HepG2 (cell line): ENCODE results near the gene GRIK3. TPM values are rescaled to one million over a fixed set of nuclear protein-coding genes. Genes with fewer than 3 reads are reported as not detected.

Experiments used
- ATAC-seq: fragments of 200-7000 bp; cut with Tn5 transposase; 3 replicates; pipeline ENCODE4 v1.9.1; 2020; ENCODE audit warnings: mild to moderate bottlenecking, moderate library complexity
- BruUV-seq: library from RNA; stranded (reverse); fragments of 400-500 nt; replicated peaks from 2 replicates; lab custom pipeline; 2021; lab: Mats Ljungman, UMichigan
- CTCF ChIA-PET: fragments of 300-600 bp; formaldehyde crosslinking; extraction: SDS; loops from one replicate; lab custom pipeline; 2021; ENCODE audit warnings: low total read pairs, inconsistent platforms, low intra/inter-chr PET ratio; lab: Yijun Ruan, JAX
- POLR2A ChIA-PET: fragments of 350-600 bp; sonication (Branson Sonifier 250); formaldehyde crosslinking; loops from one replicate; lab custom pipeline; 2020; ENCODE audit warnings: antibody characterized with exemption, inconsistent platforms; lab: Yijun Ruan, JAX
- DNase-seq: peaks from one replicate; pipeline ENCODE4 v3.0.0-alpha.2; 2015; ENCODE audit warnings: low spot score
- FAIRE-seq: peaks from 3 replicates; lab custom pipeline; 2011; peaks lifted over from hg19 to GRCh38; lab: Jason Lieb, UNC
- H2AFZ ChIP-seq: one replicate; pipeline ENCODE4 v1.6.1; 2011; ENCODE audit warnings: low read length, inconsistent platforms
- H3K27ac ChIP-seq: fragments of 300-600 bp; 3 replicates; pipeline ENCODE4 v1.8.0; 2011; ENCODE audit warnings: mixed run types, mild to moderate bottlenecking, mixed read lengths, low read length, inconsistent platforms; ENCODE audit not compliant: insufficient read depth; ENCODE audit errors: extremely low read length
- H3K27me3 ChIP-seq, 2 experiments: fragments of 200-600 bp in 1 of 2; 2 replicates in 1 of 2; 3 replicates in 1 of 2; pipeline versions ENCODE4 v1.6.0 to v1.8.0; 2011; ENCODE audit warnings: low read length in 2 of 2, mild to moderate bottlenecking in 2 of 2, moderate library complexity in 2 of 2, inconsistent platforms in 1 of 2; ENCODE audit not compliant: insufficient read depth in 2 of 2, control insufficient read depth in 1 of 2
- H3K36me3 ChIP-seq, 2 experiments: fragments of 200-600 bp in 1 of 2; replicated peaks in 1 of 2; 2 replicates in 1 of 2; 3 replicates in 1 of 2; pipeline versions ENCODE4 v1.5.1 to v1.8.0; 2011; ENCODE audit warnings: low read length in 2 of 2, inconsistent platforms in 1 of 2; ENCODE audit not compliant: insufficient read depth in 2 of 2, control insufficient read depth in 1 of 2
- H3K4me1 ChIP-seq: 2 replicates; pipeline ENCODE4 v1.5.1; 2012; ENCODE audit warnings: low read length, inconsistent platforms; ENCODE audit not compliant: insufficient read depth
- H3K4me2 ChIP-seq: 2 replicates; pipeline ENCODE4 v1.6.0; 2011; ENCODE audit warnings: low read depth, low read length, inconsistent platforms
- H3K4me3 ChIP-seq, 3 experiments: fragments of 200-600 bp in 1 of 3; sonication (generic), shearing (Covaris generic) in 1 of 3; replicated peaks in 1 of 3; 2 replicates each; pipeline ENCODE4 v1.5.1; 2011 to 2016; ENCODE audit warnings: low read length in 3 of 3, inconsistent platforms in 2 of 3, low read depth in 2 of 3, mild to moderate bottlenecking in 2 of 3, control low read depth in 1 of 3, mixed read lengths in 1 of 3; ENCODE audit not compliant: insufficient read depth in 1 of 3
- H3K79me2 ChIP-seq: one replicate; pipeline ENCODE4 v1.6.1; 2011; ENCODE audit warnings: low read length, inconsistent platforms; ENCODE audit not compliant: insufficient read depth
- H3K9ac ChIP-seq: 2 replicates; pipeline ENCODE4 v1.6.0; 2011; ENCODE audit warnings: mild to moderate bottlenecking, low read depth, low read length, inconsistent platforms; ENCODE audit not compliant: insufficient read depth
- H3K9me3 ChIP-seq: 2 replicates; pipeline ENCODE4 v1.5.1; 2012; ENCODE audit warnings: mild to moderate bottlenecking, low read length
- H4K20me1 ChIP-seq: 2 replicates; pipeline ENCODE4 v1.6.0; 2011; ENCODE audit warnings: inconsistent platforms, mild to moderate bottlenecking, low read length, moderate library complexity; ENCODE audit not compliant: insufficient read depth
- ARHGAP35 ChIP-seq: sonication (generic); formaldehyde crosslinking; IDR thresholded peaks from 2 replicates; pipeline ENCODE4 v1.9.0; 2022; ENCODE audit warnings: mild to moderate bottlenecking, inconsistent platforms, moderate library complexity, missing genetic modification reagents, borderline replicate concordance
- CREBL2 ChIP-seq: sonication (generic); formaldehyde crosslinking; IDR thresholded peaks from 2 replicates; pipeline ENCODE4 v1.8.1; 2023; ENCODE audit warnings: missing genetic modification reagents, mild to moderate bottlenecking, borderline replicate concordance
- HOXD1 ChIP-seq: sonication (generic); formaldehyde crosslinking; IDR thresholded peaks from 2 replicates; pipeline ENCODE4 v1.5.0; 2020; ENCODE audit warnings: missing genetic modification reagents
- REST ChIP-seq, 2 experiments: IDR thresholded peaks; 2 replicates each; pipeline ENCODE4 v1.6.1; 2011 to 2012; ENCODE audit warnings: low read length in 2 of 2, borderline replicate concordance in 1 of 2, low read depth in 1 of 2, mild to moderate bottlenecking in 1 of 2, moderate library complexity in 1 of 2
- ZNF280D ChIP-seq: sonication (generic); formaldehyde crosslinking; IDR thresholded peaks from 2 replicates; pipeline ENCODE4 v1.5.1; 2020; ENCODE audit warnings: mild to moderate bottlenecking, missing genetic modification reagents
- ZNF281 ChIP-seq: sonication (generic); formaldehyde crosslinking; IDR thresholded peaks from 2 replicates; pipeline ENCODE4 v1.4.0; 2020; ENCODE audit warnings: missing genetic modification reagents, borderline replicate concordance
- WGBS: methylation state at CpG from one replicate; pipeline ENCODE4 v1.1.6; 2017; ENCODE audit warnings: low lambda C conversion rate; 5-methylcytosine and 5-hydroxymethylcytosine counted together
- in situ Hi-C: cut with HindIII; loops from 2 replicates; pipeline ENCODE4 v1.10.0; 2017; ENCODE audit warnings: low pct_unique_long_range_greater_than_20kb; ENCODE audit not compliant: extremely low pct_ligation_motif_present
- intact Hi-C: fragments of 100-400 bp; cut with micrococcal nuclease; formaldehyde crosslinking; loops from one replicate; pipeline ENCODE4 v1.10.0; 2022; ENCODE audit not compliant: unreplicated experiment
- polyA plus RNA-seq, 8 experiments: library from polyadenylated mRNA; depleted of rRNA in 3 of 8; stranded (reverse) in 7 of 8; unstranded in 1 of 8; fragments of >200 nt; fragmentation: Illumina TruSeq in 4 of 8; extraction: Trizol in 4 of 8; gene quantifications; 2 replicates each; pipeline versions ENCODE4 v1.2.1 to v1.2.3, GENCODE V29; 2011 to 2016; ENCODE audit warnings: low read depth in 4 of 8, missing spikeins in 1 of 8, mixed read lengths in 1 of 8; ENCODE audit not compliant: insufficient read depth in 1 of 8
- total RNA-seq, 5 experiments: library from RNA; depleted of rRNA; stranded (reverse); fragments of >200 nt; fragmentation: Illumina TruSeq; extraction: Trizol; gene quantifications; 2 replicates each; pipeline ENCODE4 v1.2.3, GENCODE V29; 2016; ENCODE audit warnings: low read depth in 1 of 5

The GRIK3 gene
- total and polyA plus RNA-seq, 2 of the 13 experiments (the other 11 are each of a cell fraction or from before 2014, with no cell fraction given) = not detected

- Histone ChIP-seq H3K27ac (no peak overlapping the region), H2AFZ (no peak overlapping the region), H3K4me1 (no peaks in the 10 kb centered on the region), H3K4me2 (no peak overlapping the region), H3K79me2 (no peaks in the 10 kb centered on the region), H4K20me1 (no peaks in the 10 kb centered on the region), H3K27me3 (peaks cover 4 to 34% of the 10 kb centered on the region in 2 experiments; a peak in 3 of 5 replicates), H3K9me3 (no peaks in the 10 kb centered on the region), H3K9ac (no peak overlapping the region), H3K36me3 (no peaks in the 10 kb centered on the region), H3K4me3 (no peak overlapping the region)
- POLR2A ChIA-PET = no interaction called here
- CTCF ChIA-PET = no interaction called here
- no peak for TF ChIP-seq REST (IDR thresholded peaks at IDR 0.05; ENCODE audit: borderline replicate concordance in 1 of 2, low read depth in 1 of 2, low read length in 2 of 2)
- no peak for TF ChIP-seq ARHGAP35 (CRISPR knock-in tag)
- no peak for TF ChIP-seq ZNF280D (CRISPR knock-in tag)
- TF ChIP-seq ZNF281 = no peak
- TF ChIP-seq CREBL2 = no peak
- TF ChIP-seq HOXD1 (CRISPR knock-in tag) = no peak
- FAIRE-seq (no peak), DNase-seq (no peak), ATAC-seq (no peak)
- in situ Hi-C loops = no loop called here
- no TSS peak for BruUV-seq
- intact Hi-C loops = no loop called here
- 26% methylated on average over 10 of the region's 11 CpGs for WGBS
These were observed 191.3 kb downstream of the GRIK3 start for GRCh38 chr1:36843027-36843426.
